SK-N-SH treated with all-trans-retinoic acid at 6 μM for 48 hours (cell line): Measurements from ENCODE around the gene ELK1.

Source experiments
- ISL1 ChIP-seq: fragments of 250-450 bp; sonication (Bioruptor Pico); IDR thresholded peaks from 2 replicates; pipeline ENCODE4 v2.1.2; 2022; ENCODE audit warnings: mild to moderate bottlenecking, moderate library complexity
- PATZ1 ChIP-seq: fragments of 250-450 bp; sonication (Bioruptor Pico); IDR thresholded peaks from 2 replicates; pipeline ENCODE4 v1.8.0; 2020; ENCODE audit warnings: mild to moderate bottlenecking, moderate library complexity, borderline replicate concordance

DNA sequence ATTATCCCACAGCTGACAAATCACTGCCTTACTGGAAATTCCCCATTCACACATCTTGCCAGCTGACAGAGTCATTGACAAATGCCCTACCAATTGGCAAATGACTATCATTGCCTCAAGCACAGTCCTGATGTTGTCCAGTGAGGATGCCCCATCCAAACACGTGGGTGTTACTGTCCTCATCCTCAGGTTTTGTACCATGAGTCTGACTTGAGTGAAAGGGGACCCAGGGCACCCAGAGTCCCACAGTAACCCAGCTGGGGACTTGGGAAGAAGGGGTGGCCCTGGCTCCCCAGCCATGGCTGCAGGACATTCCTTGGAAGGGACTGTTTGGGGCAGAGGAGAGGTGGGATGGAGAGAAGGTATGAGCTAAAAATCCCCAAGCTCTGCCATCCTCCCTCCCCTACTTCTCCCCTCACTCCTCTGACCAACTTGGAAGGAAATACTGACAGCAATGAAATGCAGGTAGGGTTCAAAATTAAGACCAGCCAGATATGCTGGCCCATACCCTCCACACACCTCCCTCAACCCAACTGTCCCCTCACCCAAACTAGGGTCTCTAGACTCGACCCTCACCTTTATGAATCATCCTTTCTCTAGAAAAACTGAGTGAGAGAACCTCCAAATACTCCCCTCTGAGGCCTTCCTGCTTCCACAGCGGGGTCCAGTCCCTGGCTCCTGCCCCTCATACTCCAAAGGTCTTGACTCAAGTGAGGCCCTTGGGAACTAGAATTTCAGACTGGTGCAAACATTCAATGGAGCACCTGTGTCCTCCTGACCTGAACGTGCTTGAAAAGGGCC lies 63.1 kb downstream of the ELK1 start:
- TF ChIP-seq PATZ1, result no peak
- TF ChIP-seq ISL1 (CRISPR knock-in tag), result no peak
